Astrocyte (in vitro differentiated cells and primary cell): ENCODE results near the gene DMXL1.

Experiments
- EZH2 ChIP-seq: IDR thresholded peaks from 2 replicates; pipeline ENCODE4 v1.6.1; 2012; ENCODE audit warnings: mild to moderate bottlenecking, low read length, inconsistent platforms; ENCODE audit not compliant: insufficient read depth
- TF ChIP-seq, protein P1 (sequence below): IDR thresholded peaks from 2 replicates; pipeline ENCODE4 v1.5.1; 2011; ENCODE audit warnings: low read depth, mild to moderate bottlenecking, inconsistent platforms, low read length, moderate library complexity; ENCODE audit not compliant: insufficient read depth

DNA sequence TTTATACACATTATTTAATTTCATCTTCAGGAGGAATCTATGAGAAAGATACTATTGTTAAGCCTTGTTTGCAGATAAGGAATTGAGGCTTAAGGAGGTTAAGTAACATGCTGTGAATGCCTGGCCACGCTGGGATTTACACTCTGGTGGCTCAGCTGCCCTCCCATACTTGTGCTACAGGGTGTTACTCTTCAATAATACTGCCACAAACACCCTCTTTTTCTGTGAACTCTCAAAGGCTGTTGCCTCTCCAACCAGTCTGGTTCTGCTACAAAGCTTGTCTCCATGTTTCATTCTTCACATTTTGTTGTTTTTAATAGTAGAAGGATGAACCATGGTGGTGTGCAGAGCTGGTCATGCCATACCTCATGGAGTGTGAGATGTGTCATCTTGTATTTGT lies 208.2 kb downstream of the DMXL1 start:
- TF ChIP-seq EZH2, result no peak
- TF ChIP-seq, protein P1, sequence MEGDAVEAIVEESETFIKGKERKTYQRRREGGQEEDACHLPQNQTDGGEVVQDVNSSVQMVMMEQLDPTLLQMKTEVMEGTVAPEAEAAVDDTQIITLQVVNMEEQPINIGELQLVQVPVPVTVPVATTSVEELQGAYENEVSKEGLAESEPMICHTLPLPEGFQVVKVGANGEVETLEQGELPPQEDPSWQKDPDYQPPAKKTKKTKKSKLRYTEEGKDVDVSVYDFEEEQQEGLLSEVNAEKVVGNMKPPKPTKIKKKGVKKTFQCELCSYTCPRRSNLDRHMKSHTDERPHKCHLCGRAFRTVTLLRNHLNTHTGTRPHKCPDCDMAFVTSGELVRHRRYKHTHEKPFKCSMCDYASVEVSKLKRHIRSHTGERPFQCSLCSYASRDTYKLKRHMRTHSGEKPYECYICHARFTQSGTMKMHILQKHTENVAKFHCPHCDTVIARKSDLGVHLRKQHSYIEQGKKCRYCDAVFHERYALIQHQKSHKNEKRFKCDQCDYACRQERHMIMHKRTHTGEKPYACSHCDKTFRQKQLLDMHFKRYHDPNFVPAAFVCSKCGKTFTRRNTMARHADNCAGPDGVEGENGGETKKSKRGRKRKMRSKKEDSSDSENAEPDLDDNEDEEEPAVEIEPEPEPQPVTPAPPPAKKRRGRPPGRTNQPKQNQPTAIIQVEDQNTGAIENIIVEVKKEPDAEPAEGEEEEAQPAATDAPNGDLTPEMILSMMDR, result no peak
